Measurements from ENCODE around the gene FGF5.

GRCh38 chr4:80220711-80221110 lies 45.8 kb upstream of the FGF5 start:
- TF ChIP-seq POLR2AphosphoS2 (IDR thresholded peaks at IDR 0.05; ENCODE audit: low read depth, low read length) = no peak
- no peak for TF ChIP-seq IRF3 (IDR thresholded peaks at IDR 0.05)
- TF ChIP-seq CHD1 (IDR thresholded peaks at IDR 0.05; ENCODE audit: low read depth, low read length) = no peak
- no peak for TF ChIP-seq MEF2A (IDR thresholded peaks at IDR 0.05; ENCODE audit: insufficient read depth, low read depth, low read length)
- TF ChIP-seq EZH2 (IDR thresholded peaks at IDR 0.05; ENCODE audit: borderline replicate concordance, control insufficient read depth, low read depth, low read length) = no peak
- no peak for TF ChIP-seq BCLAF1 (IDR thresholded peaks at IDR 0.05)
- no peak for TF ChIP-seq NRF1 (conservative IDR thresholded peaks at IDR 0.05; ENCODE audit: low read depth, low read length)
- TF ChIP-seq POLR2AphosphoS5 (IDR thresholded peaks at IDR 0.05; ENCODE audit: low read length) = no peak
- no peak for TF ChIP-seq CTCF (IDR thresholded peaks at IDR 0.05 in 2 of 3, conservative IDR thresholded peaks at IDR 0.05 in 1 of 3; ENCODE audit: control insufficient read depth in 2 of 3, extremely low read depth in 1 of 3, insufficient read depth in 1 of 3, low read depth in 3 of 3, low read length in 3 of 3)
